Loucy (cell line): ENCODE data around the gene RAC2.

Experiments
- H2AFZ ChIP-seq: fragments of 200-600 bp; sonication (generic); 2 replicates; pipeline ENCODE4 v1.6.0; 2016; ENCODE audit warnings: antibody characterized with exemption, mild to moderate bottlenecking, low read length, moderate library complexity
- H3F3A ChIP-seq: fragments of 200-600 bp; 2 replicates; pipeline ENCODE4 v1.6.0; 2016; ENCODE audit warnings: antibody characterized with exemption, low read depth, mild to moderate bottlenecking
- H3K27me3 ChIP-seq: fragments of 200-600 bp; sonication (generic); 2 replicates; pipeline ENCODE4 v1.6.1; 2014; ENCODE audit warnings: low read length, mild to moderate bottlenecking; ENCODE audit not compliant: insufficient read depth, poor library complexity, severe bottlenecking
- H3K36me3 ChIP-seq: fragments of 200-600 bp; sonication (generic); 2 replicates; pipeline ENCODE4 v1.6.1; 2016; ENCODE audit warnings: low read length; ENCODE audit not compliant: insufficient read depth
- H3K4me1 ChIP-seq: fragments of 200-600 bp; sonication (generic); 2 replicates; pipeline ENCODE4 v1.5.1; 2014; ENCODE audit warnings: low read length, mild to moderate bottlenecking; ENCODE audit not compliant: insufficient read depth, poor library complexity, severe bottlenecking
- H3K4me2 ChIP-seq: fragments of 200-600 bp; sonication (generic); 2 replicates; pipeline ENCODE4 v1.6.0; 2014; ENCODE audit warnings: antibody characterized with exemption, low read length, low read depth, mild to moderate bottlenecking; ENCODE audit not compliant: poor library complexity, severe bottlenecking
- H3K4me3 ChIP-seq: fragments of 200-600 bp; sonication (generic); 2 replicates; pipeline ENCODE4 v1.5.1; 2014; ENCODE audit warnings: low read length, mild to moderate bottlenecking, mixed read lengths; ENCODE audit not compliant: poor library complexity, severe bottlenecking
- H3K79me2 ChIP-seq: fragments of 200-600 bp; sonication (generic); 2 replicates; pipeline ENCODE4 v1.6.1; 2014; ENCODE audit warnings: low read length; ENCODE audit not compliant: insufficient read depth
- H3K9ac ChIP-seq: fragments of 200-600 bp; sonication (generic); 2 replicates; pipeline ENCODE4 v1.6.0; 2014; ENCODE audit warnings: mild to moderate bottlenecking, low read depth, low read length, moderate library complexity; ENCODE audit not compliant: poor library complexity, severe bottlenecking
- H3K9me2 ChIP-seq: fragments of 200-600 bp; sonication (generic); replicated peaks from 2 replicates; pipeline ENCODE4 v1.6.1; 2016; ENCODE audit warnings: low read depth, low read length, mixed read lengths
- H3K9me3 ChIP-seq: fragments of 200-600 bp; sonication (generic); 2 replicates; pipeline ENCODE4 v1.6.1; 2014; ENCODE audit warnings: mild to moderate bottlenecking, antibody characterized with exemption, low read length, low read depth; ENCODE audit not compliant: insufficient read depth
- H4K20me1 ChIP-seq: fragments of 200-600 bp; sonication (generic); 2 replicates; pipeline ENCODE4 v1.6.0; 2014; ENCODE audit warnings: antibody characterized with exemption, low read length, mild to moderate bottlenecking; ENCODE audit not compliant: insufficient read depth, poor library complexity, severe bottlenecking
- EZH2phosphoT487 ChIP-seq: fragments of 200-600 bp; IDR thresholded peaks from 2 replicates; pipeline ENCODE4 v1.6.1; 2018; ENCODE audit warnings: antibody characterized with exemption, mild to moderate bottlenecking, moderate library complexity, borderline replicate concordance
- TF ChIP-seq, protein P1 (sequence below): fragments of 200-600 bp; sonication (generic); conservative IDR thresholded peaks from 2 replicates; pipeline ENCODE4 v1.5.1; 2014; ENCODE audit warnings: mild to moderate bottlenecking, antibody characterized with exemption, low read length

The RAC2 gene

DNA sequence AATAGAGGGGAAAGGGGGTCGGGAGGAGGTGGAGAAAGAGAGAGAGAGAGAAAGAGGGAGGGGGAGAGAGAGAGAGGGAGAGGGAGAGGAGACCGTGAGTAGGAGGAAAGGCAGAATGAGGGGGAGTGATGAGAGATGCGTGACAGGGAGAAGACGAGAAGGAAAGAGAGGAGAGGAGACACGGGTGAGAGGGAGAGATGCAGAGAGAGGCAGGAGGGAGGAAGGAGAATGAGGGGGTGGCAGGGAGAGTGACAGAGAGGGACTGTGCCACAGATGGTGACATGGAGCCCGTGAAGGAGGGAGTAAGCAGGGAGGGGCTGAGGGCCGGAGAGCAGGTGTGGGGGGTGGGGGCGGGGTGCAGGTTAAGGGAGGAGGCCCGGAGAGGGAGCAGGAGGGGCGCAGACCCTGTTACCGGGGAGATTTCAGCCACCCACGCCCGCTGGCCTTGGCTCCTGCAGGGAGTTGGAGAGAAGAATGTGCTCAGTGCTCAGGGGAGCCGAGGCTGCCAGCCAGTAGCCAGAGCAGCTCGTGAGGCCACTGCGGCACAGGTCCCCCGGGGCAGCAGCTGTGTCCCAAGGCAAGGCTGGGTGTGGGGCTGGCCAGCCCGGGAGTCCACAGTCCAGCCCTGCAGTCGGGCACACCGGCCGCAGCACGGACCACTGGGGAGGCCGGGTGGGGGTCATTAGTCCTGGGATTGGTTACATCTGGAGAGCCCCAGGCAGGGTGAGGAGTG lies 31.7 kb downstream of the RAC2 start, which contains the start of gene SSTR3:
SSTR3 (minus strand) TSS at position 304 of the 733 bp plus-strand sequence. CDS start 4,674 bp downstream, outside the sequence.
- Histone ChIP-seq H3K9ac (no peak within 1 kb of the TSS), H3K4me1 (no peaks in the 10 kb centered on the region), H3K79me2 (no peaks in the 10 kb centered on the region), H3K9me2 (no peaks in the 10 kb centered on the region), H3K4me2 (no peak within 1 kb of the TSS), H3K27me3 (no peaks in the 10 kb centered on the region), H2AFZ (no peak within 1 kb of the TSS), H3F3A (no peaks in the 10 kb centered on the region), H4K20me1 (no peaks in the 10 kb centered on the region), H3K36me3 (no peaks in the 10 kb centered on the region), H3K4me3 (no peak within 1 kb of the TSS), H3K9me3 (no peaks in the 10 kb centered on the region)
- TF ChIP-seq, protein P1, sequence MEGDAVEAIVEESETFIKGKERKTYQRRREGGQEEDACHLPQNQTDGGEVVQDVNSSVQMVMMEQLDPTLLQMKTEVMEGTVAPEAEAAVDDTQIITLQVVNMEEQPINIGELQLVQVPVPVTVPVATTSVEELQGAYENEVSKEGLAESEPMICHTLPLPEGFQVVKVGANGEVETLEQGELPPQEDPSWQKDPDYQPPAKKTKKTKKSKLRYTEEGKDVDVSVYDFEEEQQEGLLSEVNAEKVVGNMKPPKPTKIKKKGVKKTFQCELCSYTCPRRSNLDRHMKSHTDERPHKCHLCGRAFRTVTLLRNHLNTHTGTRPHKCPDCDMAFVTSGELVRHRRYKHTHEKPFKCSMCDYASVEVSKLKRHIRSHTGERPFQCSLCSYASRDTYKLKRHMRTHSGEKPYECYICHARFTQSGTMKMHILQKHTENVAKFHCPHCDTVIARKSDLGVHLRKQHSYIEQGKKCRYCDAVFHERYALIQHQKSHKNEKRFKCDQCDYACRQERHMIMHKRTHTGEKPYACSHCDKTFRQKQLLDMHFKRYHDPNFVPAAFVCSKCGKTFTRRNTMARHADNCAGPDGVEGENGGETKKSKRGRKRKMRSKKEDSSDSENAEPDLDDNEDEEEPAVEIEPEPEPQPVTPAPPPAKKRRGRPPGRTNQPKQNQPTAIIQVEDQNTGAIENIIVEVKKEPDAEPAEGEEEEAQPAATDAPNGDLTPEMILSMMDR = no peak
- TF ChIP-seq EZH2phosphoT487 = no peak

DNA sequence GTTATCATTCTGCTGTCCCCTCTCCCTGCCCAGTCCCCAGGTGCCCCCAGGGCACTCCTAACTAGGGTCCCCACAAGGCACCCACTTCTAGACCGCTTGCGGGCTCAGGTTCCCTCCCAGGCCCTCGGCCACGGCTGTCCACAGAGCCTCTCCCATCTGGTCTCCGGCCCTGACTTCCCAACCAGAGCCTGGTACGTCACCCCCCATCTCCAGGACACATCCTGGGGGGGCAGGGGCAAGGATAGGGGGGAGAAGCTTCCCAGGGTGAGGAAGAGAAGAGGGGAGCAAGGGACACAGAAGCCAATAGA lies 32.2 kb downstream of the RAC2 start:
- no peaks in the 10 kb centered on the region for H3K27me3 ChIP-seq
- no peaks in the 10 kb centered on the region for H3K36me3 ChIP-seq
- TF ChIP-seq, protein P1 = no peak
- no peak for TF ChIP-seq EZH2phosphoT487
- no peaks in the 10 kb centered on the region for H3K79me2 ChIP-seq
- H3K9me2 ChIP-seq = no peaks in the 10 kb centered on the region
- no peaks in the 10 kb centered on the region for H3F3A ChIP-seq
- H3K9ac ChIP-seq = no peak overlapping the region
- no peak overlapping the region for H3K4me2 ChIP-seq
- H3K4me1 ChIP-seq = no peaks in the 10 kb centered on the region
- no peaks in the 10 kb centered on the region for H4K20me1 ChIP-seq
- no peak overlapping the region for H2AFZ ChIP-seq
- no peaks in the 10 kb centered on the region for H3K9me3 ChIP-seq
- H3K4me3 ChIP-seq = no peak overlapping the region

DNA sequence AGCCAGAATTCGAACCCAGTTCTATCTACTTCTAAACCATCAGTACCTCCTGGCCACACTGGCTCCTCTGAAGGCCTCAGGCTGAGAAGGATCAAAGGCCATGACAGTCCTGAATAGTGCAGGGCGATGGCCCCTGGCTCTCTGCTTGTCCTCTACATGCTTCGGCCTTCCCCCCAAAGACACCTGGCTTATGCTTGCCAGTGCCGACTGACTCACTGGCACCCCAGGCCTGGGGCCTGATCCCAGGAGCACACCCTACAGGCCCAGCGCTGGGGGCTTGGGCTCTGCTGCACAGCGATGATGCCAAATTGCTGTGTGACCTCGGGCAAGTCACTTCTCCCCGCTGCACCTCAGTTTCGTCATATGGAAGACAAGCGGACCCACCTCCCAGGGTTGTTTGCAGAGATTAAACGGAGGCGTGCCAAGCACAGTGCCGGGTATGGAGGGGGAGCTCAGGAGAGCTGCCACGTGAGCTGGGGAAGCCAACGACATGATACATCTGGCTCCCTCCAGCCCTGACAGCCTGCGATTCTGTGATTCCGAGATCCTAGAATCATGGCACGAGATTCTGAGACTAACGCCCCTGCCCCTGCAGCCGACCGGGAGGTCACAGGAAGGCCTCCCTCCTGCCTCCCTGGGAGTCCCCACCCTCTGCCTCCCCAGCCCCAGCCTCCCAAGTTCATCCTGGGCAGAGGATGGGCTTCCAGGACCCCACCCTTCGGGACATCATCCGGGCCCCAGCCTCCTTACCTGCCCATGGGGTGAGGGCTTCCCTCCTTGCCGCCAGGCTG lies 32.8 kb downstream of the RAC2 start:
- Histone ChIP-seq H3K9me2 (no peaks in the 10 kb centered on the region), H3K4me1 (peaks cover 3% of the 10 kb centered on the region), H3K4me3 (no peak overlapping the region), H4K20me1 (no peaks in the 10 kb centered on the region), H3K36me3 (no peaks in the 10 kb centered on the region), H3K4me2 (no peak overlapping the region), H3K79me2 (no peaks in the 10 kb centered on the region), H2AFZ (no peak overlapping the region), H3K27me3 (no peaks in the 10 kb centered on the region), H3F3A (no peaks in the 10 kb centered on the region), H3K9ac (no peak overlapping the region), H3K9me3 (no peaks in the 10 kb centered on the region)
- no peak for TF ChIP-seq EZH2phosphoT487
- TF ChIP-seq, protein P1 = no peak
